ENCODE measurements around the gene SIRPB1.
"Not testable (repeated sequence)": the region's sequence is repeated elsewhere in the genome, so short reads cannot be mapped to it uniquely, and the experiment has no call there.

Gene SIRPB1

DNA sequence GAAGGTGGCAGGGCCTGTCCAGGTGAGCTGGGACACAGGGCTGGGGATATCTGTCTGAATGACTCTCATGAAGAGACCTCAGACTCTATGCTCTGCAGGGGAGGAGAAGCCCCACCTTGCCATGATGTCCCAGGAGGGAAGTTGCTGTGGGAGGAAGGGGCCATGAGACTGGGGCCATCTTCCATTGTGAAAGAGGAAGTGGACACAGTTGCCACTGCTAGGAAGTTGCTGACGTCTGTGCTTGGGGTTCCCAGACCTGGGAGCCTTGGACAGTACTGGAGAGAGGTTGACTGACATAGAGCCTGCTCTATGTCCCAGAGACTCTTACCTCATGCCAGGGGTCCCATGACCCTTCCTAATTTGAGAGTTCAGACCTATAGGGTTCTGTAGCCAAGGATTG, 24.5 kb downstream of the SIRPB1 start:
- DNase-seq (ENCODE audit: low read depth in 2 of 2), result no peak

DNA sequence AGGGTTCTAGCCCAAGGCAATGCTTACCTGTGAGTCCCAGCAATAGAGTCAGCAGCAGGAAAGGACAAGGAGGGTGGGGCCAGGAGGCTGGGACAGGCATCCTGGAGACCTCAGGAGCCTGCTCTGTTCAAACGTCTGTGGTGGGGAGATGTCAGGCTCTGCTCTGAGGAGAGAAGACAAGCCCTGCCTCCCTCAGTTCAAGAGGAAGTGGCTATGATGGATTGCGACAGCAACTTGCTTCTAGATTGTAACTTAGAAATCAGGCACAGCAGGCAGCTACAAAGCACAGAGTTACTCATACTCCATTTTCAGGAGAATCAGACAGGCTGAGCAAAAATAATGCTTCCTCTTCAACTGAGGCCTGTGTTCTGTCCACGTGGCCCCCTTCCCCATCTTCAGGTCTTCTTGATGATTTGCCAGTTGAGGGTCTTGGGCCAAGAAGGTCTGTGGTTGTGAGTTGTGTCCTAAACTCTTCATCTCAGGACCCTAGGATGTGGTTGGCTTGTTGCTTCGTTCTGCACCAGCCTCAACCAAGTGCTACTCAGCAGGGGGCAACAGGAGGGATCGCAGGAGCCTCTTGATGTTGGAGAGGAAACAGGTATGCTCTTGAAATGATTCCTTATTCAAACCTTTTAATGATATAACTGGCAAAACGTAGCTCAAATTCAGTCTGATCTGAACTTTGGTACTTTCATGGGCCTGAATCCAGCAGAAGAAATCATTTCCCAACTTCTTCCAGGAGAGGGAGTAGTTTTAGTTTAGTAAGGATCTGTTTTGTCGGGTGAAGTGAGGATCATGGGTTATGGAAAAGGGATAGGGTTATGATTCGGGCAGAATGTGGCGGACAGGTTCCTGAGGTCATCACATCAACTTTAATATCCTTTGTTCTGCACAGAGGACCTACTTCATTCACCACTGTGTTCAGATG, 31.0 kb downstream of the SIRPB1 start:
- no peak for DNase-seq (ENCODE audit: low read depth in 2 of 2)

DNA sequence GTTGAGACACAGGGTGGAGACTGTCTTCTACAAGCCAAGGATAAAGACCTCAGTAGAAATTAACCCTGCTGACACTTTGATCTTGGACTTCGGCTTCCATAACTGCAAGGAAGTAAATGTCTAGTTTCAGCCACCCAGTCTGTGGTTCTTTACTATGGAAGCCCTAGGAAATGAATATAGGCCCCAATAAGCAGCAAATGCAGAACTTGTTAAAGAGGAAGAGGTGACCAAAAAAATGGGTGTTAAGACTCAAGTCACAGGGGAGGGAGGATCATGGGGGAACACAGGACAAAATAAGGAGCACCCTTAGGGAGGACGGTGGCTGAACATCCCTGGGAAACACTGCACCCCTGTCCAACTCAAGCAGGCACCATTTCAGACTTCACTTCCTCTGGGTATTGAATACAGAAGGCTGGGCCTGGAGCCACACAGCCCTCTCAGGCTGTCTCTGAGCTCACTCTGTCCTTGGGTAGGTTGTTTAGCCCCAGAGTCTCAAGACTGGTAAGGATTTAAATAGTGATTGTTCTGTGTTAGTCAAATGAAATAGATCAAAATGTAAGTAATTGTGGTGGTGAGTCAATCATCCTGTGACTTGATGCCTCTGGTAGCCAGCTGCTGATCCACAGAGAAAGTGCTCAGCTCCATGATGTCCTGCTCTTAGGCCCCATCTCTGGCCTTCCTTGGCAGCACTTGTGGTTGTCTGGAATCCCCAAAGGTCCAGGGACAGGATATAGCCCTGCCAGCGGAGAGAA, 31.9 kb downstream of the SIRPB1 start:
- DNase-seq (ENCODE audit: low read depth in 2 of 2), result no peak

DNA sequence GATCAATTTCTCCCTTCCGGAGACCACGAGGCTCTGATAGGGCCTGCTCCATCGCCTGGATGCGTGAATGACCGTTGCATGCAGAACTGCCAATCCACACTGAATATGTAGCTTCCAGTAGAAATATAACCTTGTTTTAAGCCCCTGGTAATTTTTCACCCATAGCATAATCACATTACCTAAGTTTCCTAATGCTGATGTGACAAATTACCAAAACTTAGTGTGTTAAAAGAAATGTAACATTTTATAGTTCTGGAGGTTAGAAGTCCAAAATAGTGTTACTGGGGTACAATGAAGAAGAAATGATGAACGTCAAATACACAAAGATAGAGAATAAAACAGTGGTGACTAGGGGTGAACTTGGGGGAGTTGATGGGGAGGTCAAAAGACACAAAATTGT, 40.3 kb downstream of the SIRPB1 start:
- DNase-seq (ENCODE audit: low read depth in 2 of 2), result no peak

DNA sequence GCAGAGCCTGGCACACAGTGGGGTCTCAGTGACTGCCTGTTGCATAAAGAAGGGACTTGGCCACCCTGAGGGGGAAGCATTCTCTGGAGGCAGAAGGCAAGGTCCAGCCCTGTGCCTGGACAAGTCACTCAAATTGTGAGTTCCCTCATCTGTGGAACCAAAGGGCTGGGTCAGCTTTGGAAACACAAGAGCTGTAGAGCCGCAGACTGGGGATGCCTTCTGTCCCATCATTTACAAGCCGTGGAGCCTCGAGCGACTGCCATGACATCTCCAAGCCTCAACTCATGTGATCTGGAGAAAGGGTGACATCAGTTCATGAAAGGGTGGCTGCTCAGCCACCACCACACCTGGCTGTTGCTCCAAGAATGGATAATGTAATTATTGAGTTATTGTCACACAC, 41.9 kb downstream of the SIRPB1 start:
- DNase-seq (ENCODE audit: low read depth in 2 of 2), result no peak

DNA sequence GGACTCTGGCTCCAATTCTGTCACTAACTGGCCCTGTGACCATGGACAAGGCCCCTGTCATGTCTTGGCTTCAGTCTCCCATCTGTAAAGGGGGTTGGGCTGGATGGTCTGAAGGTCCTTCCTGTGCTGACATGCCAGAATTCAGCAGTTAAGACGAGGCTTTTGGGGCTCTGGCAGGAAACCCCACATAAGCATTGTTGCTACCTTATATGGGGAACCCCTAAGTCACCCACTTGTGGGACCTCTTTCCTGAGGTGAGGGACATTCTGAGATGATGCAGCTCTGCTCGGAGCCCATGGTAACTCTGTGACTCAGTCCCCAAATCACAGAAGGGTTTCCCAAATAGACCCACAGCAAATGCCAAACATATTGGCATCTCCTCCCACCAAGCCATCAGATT, 42.5 kb downstream of the SIRPB1 start:
- DNase-seq (ENCODE audit: low read depth in 2 of 2), result not testable (repeated sequence)

DNA sequence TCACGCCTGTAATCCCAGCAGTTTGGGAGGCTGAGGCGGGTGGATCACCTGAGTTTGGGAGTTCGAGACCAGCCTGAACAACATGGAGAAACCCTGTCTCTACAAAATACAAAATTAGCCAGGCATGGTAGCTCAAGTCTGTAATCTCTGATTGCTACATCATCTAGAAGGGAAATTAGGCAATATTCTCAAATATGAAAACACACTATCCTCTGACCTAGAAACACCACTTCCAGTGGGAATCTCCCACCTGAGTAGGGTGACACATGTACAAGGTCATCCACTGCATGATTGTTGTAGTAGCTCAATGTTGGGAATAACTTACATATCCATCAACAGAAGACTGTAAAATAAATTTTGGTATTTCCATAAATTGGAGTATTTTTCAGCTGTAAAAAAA, 43.2 kb downstream of the SIRPB1 start:
- DNase-seq (ENCODE audit: low read depth in 2 of 2), result no peak

DNA sequence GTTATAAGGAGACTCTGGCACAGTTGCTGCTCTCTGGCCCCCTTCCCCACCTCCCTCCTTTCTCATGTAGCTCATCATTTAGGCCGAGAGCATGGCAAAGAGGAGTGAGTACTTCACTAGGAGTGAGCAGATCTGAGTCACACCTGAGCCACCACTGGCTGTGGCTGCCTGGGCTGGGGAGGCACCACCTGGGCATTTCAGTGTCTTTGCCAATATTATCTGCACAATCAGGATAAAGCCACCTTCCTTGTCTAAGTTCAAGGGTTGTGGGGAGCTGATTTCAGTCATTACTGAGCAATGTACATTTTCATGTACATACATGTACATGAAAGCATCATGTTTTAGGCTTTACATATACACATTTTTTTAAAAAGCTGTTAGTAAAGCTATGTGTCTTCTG, 43.8 kb downstream of the SIRPB1 start:
- not testable (repeated sequence) for DNase-seq (ENCODE audit: low read depth in 2 of 2)

DNA sequence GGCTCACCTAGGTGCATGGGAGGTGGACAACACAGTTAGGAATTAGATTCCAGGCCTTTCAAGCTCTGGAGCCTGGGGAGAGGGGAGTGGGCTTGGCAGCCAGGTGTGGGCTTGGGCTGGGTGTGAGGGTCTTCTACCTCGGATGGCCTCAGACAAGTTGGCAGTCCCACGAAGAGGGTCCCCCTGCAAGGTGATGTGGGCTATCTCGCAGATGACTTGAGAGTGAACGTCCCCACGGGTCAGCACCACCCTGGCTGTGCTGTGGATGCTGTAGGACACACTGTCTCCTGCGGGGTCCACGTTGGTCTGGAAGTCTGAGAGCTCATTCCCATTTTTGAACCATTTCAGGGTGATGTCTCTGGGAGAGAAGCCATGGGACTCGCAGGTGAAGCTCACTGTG, 48.2 kb downstream of the SIRPB1 start:
- not testable (repeated sequence) for DNase-seq (ENCODE audit: low read depth in 2 of 2)

Measured in stimulated activated CD4-positive, alpha-beta T cell treated with anti-CD3 and anti-CD28 coated beads, Interleukin-1b, Interleukin-23, amount 100 ng/mL, for 4 hours (primary cell).